H7 (cell line): ENCODE measurements around the gene FGF14. TPM values are rescaled to one million over a fixed set of nuclear protein-coding genes. Genes with fewer than 3 reads are reported as not detected.

Experiments
- DNase-seq: peaks from one replicate; pipeline ENCODE4 v3.0.0; 2012
- H3K27me3 ChIP-seq: 2 replicates; pipeline ENCODE4 v1.6.0; 2011; ENCODE audit warnings: mild to moderate bottlenecking, low read length; ENCODE audit not compliant: control insufficient read depth, insufficient read depth
- H3K36me3 ChIP-seq: replicated peaks from 2 replicates; pipeline ENCODE4 v1.5.1; 2011; ENCODE audit warnings: low read length; ENCODE audit not compliant: control insufficient read depth, insufficient read depth
- H3K4me3 ChIP-seq: 2 replicates; pipeline ENCODE4 v1.5.1; 2011; ENCODE audit warnings: low read depth, mild to moderate bottlenecking, control low read depth, low read length, moderate library complexity; ENCODE audit not compliant: insufficient read depth
- total RNA-seq: library from RNA; depleted of rRNA; stranded (reverse); fragments of >200 nt; shearing (Covaris generic); gene quantifications from 2 replicates; pipeline ENCODE4 v1.2.3, GENCODE V29; 2014

Gene FGF14
- total RNA-seq, 1 experiment from 2014 or later, result 0.73 TPM

- DNase-seq, result no peak
- H3K36me3 ChIP-seq, result no peaks in the 10 kb centered on the region
- no peak overlapping the region for H3K4me3 ChIP-seq
- no peaks in the 10 kb centered on the region for H3K27me3 ChIP-seq
These were observed 209.0 kb downstream of the FGF14 start for GRCh38 chr13:102192858-102193257.

GRCh38 chr13:102191951-102192502, 209.8 kb downstream of the FGF14 start:
- Histone ChIP-seq H3K36me3 (no peaks in the 10 kb centered on the region), H3K4me3 (no peak overlapping the region), H3K27me3 (no peaks in the 10 kb centered on the region)
- DNase-seq, result no peak

- DNase-seq, result no peak
- no peaks in the 10 kb centered on the region for H3K27me3 ChIP-seq
- H3K36me3 ChIP-seq, result no peaks in the 10 kb centered on the region
- H3K4me3 ChIP-seq, result no peak overlapping the region
These were observed 210.9 kb downstream of the FGF14 start for GRCh38 chr13:102190930-102191329.

GRCh38 chr13:102187313-102187712, 214.5 kb downstream of the FGF14 start:
- Histone ChIP-seq H3K27me3 (no peaks in the 10 kb centered on the region), H3K4me3 (no peak overlapping the region), H3K36me3 (no peaks in the 10 kb centered on the region)
- DNase-seq, result no peak

- Histone ChIP-seq H3K4me3 (no peak overlapping the region), H3K27me3 (no peaks in the 10 kb centered on the region), H3K36me3 (no peaks in the 10 kb centered on the region)
- DNase-seq, result no peak
These were observed 216.4 kb downstream of the FGF14 start for GRCh38 chr13:102185375-102185984.

GRCh38 chr13:102183509-102184182, 218.2 kb downstream of the FGF14 start:
- no peak for DNase-seq
- no peak overlapping the region for H3K4me3 ChIP-seq
- H3K27me3 ChIP-seq, result no peaks in the 10 kb centered on the region
- no peaks in the 10 kb centered on the region for H3K36me3 ChIP-seq

GRCh38 chr13:102182170-102182569, 219.7 kb downstream of the FGF14 start:
- H3K4me3 ChIP-seq, result no peak overlapping the region
- H3K27me3 ChIP-seq, result no peaks in the 10 kb centered on the region
- no peak for DNase-seq
- H3K36me3 ChIP-seq, result no peaks in the 10 kb centered on the region

GRCh38 chr13:102177431-102177830, 224.4 kb downstream of the FGF14 start:
- DNase-seq, result no peak
- H3K4me3 ChIP-seq, result no peak overlapping the region
- H3K27me3 ChIP-seq, result no peaks in the 10 kb centered on the region
- no peaks in the 10 kb centered on the region for H3K36me3 ChIP-seq

- Histone ChIP-seq H3K36me3 (no peaks in the 10 kb centered on the region), H3K27me3 (no peaks in the 10 kb centered on the region), H3K4me3 (no peak overlapping the region)
- DNase-seq, result no peak
These were observed 225.0 kb downstream of the FGF14 start for GRCh38 chr13:102176846-102177245.

GRCh38 chr13:102172406-102172805, 229.4 kb downstream of the FGF14 start:
- no peak for DNase-seq
- Histone ChIP-seq H3K36me3 (no peaks in the 10 kb centered on the region), H3K4me3 (no peak overlapping the region), H3K27me3 (no peaks in the 10 kb centered on the region)

GRCh38 chr13:102170305-102170704, 231.5 kb downstream of the FGF14 start:
- H3K4me3 ChIP-seq, result no peak overlapping the region
- H3K27me3 ChIP-seq, result no peaks in the 10 kb centered on the region
- DNase-seq, result no peak
- no peaks in the 10 kb centered on the region for H3K36me3 ChIP-seq

GRCh38 chr13:102169471-102170015, 232.3 kb downstream of the FGF14 start:
- no peak for DNase-seq
- H3K36me3 ChIP-seq, result no peaks in the 10 kb centered on the region
- no peaks in the 10 kb centered on the region for H3K27me3 ChIP-seq

GRCh38 chr13:102152790-102153189, 249.1 kb downstream of the FGF14 start:
- DNase-seq, result no peak
- H3K27me3 ChIP-seq, result no peaks in the 10 kb centered on the region
- H3K36me3 ChIP-seq, result no peaks in the 10 kb centered on the region
- no peak overlapping the region for H3K4me3 ChIP-seq

More at GRCh38 chr13:102169471-102170015, 232.3 kb downstream of the FGF14 start:
- no peak overlapping the region for H3K4me3 ChIP-seq

- Histone ChIP-seq H3K36me3 (no peaks in the 10 kb centered on the region), H3K27me3 (no peaks in the 10 kb centered on the region), H3K4me3 (no peak overlapping the region)
- no peak for DNase-seq
These were observed 254.5 kb downstream of the FGF14 start for GRCh38 chr13:102147353-102147752.

- no peak overlapping the region for H3K4me3 ChIP-seq
- H3K36me3 ChIP-seq, result no peaks in the 10 kb centered on the region
- H3K27me3 ChIP-seq, result no peaks in the 10 kb centered on the region
- no peak for DNase-seq
These were observed 256.1 kb downstream of the FGF14 start for GRCh38 chr13:102145750-102146149.
